Measurements from ENCODE around the gene KRT7.
"Not testable (repeated sequence)": the region's sequence is repeated elsewhere in the genome, so short reads cannot be mapped to it uniquely, and the experiment has no call there.

The KRT7 gene

DNA sequence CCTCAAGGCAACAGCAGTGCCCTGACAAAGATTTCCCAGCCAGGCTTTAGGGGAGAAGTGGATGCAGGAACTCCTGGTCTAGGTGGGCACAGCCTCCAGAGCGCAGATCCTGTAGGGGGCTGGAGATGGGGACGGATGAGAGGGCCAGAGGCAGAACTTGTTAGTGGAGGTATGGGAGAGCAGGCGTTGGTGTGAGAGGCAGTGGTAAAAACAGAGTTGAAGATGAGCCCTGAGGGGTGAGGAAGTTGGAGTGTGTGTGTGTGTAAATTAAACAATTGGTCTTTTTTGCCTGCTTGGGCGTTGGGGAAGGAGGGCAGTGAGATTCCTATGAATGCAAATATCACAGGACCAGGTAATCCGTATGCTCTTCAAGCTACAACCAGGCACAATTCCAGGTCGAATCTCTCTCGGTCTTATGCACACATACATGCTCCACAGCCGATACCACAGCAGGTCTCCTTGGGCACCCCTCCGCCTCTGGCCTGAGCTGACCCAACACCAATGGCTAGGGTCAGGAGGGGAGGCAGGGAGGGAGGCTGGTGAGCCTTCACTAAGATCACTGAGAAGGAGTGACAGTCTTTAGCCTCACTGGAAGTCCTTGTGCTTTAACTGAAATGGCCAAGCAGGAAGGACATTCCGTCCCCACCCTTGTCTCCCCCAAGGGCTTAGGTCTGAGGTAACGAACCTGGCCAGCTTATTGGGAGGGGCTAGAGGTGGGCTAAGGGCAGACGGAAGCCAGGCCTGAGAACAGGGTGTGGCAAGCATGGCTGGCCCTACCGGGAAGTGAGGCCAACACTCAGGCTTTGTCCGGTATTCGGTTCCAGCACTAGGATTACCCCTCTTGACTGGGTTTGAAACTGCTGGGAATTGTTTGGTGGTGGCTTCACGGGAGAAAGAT lies 1.5 kb upstream of the KRT7 start:
- DNase-seq: no peak

DNA sequence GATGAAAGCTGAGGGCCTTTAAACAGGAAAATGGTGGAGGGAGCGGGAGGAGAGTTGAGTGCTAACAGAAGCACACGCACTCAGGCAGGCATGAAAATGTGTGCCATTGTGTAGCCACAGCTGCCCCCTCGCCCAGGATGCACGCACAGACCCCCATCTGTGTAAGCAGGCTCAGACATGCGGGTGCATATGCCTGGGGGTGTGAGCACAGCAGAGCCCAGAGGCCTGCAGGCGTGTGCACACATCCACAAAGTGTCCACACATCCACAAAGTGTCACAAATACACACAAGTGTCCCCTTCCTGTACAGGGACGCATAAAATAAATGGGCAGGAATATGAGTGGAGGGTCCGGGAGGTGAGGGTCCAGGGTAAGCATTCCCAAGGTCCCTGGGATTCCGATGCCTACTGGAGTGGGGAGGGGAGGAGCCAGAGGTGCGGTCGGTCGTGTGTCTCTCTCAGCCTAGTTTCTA lies 805 bp upstream of the KRT7 start:
- DNase-seq: no peak

DNA sequence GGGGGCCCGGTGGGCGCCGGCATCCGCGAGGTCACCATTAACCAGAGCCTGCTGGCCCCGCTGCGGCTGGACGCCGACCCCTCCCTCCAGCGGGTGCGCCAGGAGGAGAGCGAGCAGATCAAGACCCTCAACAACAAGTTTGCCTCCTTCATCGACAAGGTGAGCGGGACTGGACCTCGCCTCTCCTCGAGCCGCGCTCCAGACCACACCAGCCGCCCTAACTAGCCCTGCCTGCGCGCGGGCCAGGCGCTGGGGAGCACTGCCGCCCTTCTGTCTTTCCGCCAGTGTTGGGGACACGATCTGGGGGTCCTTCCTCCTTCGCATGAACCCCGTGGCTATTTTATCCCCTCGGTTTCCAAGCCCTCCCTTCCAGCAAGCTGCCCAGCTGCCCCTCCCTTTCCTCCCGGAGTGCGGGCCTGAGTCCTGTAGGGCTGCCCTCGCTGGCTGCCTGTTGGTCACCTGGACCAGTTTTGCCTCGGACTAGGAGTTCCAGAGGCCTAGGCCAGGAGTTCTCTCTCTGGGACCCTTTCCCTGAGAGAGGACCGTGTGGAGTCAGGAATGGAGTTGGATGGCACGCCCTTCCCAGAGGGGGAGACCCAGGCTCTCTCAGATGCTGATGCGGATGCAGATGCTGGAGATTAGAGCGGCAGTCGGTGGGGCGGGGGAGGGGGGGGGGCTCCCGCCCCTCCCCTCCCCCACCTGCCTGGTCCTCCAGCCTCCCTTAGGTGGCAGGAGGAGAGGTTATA lies 592 bp downstream of the KRT7 start:
- no peak for DNase-seq

DNA sequence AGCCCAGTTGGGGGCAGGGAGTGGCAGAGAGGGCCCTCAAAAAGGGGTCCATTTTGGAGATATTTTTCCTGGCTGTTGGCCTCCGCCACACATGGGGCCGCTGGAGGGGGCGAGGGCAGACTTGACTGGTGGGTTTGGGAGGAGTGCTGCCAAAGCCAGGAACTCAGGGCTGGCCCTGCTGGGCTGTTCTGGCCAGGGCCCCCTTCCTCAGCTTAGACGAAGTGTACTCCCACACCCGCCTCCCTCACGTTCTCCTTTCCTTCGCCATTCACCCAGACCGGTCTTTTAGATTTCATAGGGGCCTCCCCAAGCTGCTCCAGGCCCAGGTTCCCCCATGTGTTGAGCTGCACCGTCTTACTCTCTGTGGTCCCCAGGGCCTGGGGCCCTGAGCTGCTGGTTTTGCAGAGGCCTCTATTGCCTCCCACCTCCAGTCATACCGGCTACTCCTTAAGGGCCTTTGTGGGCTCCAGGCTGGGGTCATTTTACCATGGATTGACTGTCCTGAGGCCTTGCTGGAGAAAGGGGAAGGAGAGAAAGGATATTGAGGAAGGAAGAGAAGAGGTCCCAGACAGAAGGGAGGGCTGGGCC lies 1.3 kb downstream of the KRT7 start:
- no peak for DNase-seq

DNA sequence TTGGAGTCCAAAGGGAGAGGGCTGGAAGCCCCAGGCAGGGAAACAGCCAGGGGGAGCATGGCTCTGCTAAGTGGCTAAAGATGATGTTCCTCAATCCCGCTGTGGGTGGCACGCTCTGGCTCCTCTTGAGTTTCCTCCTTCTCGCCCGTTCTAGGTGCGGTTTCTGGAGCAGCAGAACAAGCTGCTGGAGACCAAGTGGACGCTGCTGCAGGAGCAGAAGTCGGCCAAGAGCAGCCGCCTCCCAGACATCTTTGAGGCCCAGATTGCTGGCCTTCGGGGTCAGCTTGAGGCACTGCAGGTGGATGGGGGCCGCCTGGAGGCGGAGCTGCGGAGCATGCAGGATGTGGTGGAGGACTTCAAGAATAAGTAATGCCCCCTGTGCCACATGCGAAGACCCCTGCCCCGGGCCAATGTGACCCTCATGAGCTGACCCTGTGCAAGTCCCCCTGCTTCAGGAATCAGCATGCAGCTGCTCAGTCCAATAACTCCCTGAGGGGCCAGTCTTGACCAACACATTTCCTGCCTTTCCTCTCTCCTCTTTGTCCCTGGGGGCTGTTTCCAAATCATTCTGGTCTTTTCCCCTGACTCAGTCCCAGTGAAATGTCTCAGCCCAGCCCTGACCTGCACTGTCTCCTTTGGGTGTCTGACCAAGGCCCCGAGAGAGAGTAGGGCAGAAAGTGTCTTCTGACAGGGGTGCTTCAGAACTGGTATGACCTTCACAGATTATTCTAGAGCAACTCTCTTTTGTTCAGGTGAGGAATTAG lies 2.1 kb downstream of the KRT7 start:
- no peak for DNase-seq

DNA sequence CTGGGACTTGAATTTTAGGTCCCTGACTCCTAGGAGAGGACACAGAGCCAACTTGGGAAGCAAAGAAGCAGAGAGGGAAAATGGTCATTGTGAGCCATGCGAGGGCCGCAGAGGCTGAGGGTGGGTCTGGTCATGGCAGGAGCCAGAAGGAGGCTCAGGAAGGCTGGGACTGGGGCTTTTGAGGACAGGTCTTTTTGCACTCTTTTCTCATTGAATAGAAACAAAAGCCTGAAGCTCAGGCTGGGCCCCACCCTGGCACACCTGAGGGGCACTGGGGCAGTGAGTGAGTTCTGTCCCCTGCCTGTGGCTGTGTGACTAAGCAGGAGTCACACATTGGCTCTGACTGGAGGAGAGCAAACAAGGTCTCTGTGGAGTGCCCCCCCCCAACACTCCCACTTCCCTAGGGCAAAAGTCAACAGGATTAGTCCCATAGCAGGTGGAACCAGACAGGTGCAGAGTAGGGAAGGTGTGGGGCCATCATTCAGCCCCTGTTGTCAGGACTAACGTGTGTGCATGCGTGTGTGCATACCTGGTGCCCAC lies 2.8 kb downstream of the KRT7 start:
- DNase-seq: no peak

DNA sequence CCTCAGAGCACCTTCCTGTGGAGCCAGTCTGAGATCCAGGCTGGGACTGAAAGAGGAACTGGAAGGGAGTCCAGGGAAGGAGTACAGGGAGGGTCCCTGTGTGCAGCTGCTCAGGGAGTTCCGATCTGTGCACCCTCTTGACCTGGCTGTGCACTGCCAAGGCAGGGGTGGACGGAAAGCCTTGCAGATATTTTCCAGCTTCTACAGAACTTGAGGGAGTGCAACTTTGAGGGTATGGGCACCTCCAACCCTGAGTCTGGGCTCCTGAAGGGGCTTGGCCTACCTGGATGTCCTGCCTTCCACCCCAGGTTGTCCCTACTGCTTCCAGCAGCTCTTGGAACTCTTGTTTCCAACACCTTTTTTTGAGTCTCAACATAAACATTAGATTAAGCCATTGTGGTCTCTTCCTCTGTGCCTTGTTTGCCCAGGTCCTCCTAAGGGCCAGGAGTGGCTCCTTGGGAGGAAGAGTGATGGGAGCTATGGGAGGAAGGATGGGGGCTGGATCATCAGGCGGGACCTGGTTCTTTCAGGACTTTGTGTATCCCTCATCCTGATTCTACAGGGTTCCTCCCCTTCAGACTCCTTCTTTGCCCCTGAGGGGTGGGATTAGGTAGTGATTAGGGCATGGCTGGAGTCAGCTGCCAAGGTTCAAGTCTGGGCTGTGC lies 3.5 kb downstream of the KRT7 start:
- DNase-seq: no peak

DNA sequence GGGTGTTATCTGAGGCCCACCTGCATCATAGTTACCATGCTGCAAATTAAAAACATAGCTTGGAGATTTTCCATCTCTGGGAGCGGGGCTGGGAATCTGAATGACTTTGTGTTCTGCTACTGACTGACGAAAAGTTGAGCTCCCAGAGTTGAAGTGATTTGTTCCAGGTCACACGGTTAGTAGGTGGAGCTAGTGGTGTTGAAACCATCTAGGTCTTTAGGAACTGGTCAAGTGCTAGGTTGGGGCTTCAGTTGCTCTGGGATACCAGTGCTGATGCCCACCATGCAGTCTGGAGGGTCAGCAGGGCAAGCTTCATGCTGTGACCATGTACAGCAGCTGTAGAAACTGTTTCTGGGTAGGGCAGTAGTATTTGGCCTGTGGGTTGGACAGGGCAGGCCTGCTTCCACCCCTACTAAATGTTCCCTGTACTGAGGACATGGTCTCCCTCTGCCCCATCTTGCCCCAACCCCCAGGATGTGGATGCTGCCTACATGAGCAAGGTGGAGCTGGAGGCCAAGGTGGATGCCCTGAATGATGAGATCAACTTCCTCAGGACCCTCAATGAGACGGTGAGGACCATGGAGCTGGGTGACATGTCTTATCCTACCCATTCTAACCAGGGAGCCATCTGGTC lies 5.3 kb downstream of the KRT7 start:
- no peak for DNase-seq

DNA sequence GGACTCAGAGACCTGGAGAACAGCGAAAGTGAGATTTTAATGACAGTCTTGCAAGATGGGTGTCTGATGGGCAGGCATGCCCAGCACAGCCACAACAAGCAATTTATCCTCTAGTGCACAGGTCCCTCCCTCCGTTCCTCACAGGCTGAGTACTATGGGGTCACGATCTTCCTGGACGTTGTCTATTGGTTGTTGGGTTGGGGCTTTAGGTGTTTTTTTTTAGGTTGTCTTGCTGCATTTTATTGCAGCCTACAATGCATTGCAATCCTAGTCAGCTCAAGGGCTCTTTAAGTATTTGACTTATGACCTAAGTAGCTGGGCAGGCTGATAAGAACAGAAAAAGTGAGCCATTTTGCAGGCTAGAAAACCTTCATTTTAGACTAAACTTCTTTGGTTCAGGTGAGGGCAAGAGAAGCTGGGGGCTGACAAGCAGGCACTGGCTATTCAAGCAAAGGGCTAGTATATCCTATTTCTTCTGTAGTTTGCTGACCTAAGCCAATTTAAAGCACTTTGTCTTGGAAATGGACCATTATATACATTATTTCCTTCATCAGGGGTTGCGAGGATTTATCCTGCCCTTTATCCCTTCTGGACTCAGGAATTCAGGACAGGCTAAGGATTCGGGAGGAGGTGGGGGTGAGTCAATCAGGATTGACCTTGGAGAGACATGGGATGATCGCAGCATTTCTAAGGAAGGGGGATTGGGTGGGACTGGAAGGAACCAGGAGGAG lies 6.0 kb downstream of the KRT7 start:
- DNase-seq: no peak

DNA sequence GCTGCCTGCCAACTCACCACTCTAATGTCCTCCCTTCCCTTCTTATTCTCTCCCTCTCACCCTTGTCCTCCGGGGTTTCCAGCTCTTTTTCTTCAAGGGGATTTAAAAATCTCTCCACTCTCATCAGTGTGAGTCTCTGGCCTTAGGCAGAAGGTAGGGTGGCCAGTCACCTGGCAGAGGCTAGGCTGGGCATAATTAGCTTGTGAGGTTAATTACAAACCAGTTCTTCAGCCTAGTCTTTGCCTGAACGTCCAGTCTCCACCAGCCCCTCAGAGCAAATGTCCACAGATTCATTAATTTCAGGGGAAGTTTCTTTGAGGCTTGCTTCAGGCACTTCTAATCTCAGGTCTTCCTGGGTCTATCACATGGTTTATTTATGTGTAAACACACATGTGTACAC lies 6.7 kb downstream of the KRT7 start:
- no peak for DNase-seq

DNA sequence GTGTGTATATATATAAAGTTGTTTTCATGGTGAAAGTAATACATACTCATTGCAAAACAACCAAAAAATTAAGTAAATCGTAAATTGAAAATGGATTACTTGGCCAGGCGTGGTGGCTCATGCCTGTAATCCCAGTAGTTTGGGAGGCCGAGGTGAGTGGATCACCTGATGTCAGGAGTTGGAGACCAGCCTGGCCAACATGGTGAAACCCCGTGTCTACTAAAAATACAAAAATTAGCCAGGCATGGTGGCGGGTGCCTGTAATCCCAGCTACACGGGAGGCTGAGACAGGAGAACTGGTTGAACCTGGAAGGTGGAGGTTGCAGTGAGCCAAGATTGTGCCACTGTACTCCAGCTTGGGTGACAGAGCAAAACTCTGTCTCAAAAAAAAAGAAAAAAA lies 7.2 kb downstream of the KRT7 start:
- not testable (repeated sequence) for DNase-seq

DNA sequence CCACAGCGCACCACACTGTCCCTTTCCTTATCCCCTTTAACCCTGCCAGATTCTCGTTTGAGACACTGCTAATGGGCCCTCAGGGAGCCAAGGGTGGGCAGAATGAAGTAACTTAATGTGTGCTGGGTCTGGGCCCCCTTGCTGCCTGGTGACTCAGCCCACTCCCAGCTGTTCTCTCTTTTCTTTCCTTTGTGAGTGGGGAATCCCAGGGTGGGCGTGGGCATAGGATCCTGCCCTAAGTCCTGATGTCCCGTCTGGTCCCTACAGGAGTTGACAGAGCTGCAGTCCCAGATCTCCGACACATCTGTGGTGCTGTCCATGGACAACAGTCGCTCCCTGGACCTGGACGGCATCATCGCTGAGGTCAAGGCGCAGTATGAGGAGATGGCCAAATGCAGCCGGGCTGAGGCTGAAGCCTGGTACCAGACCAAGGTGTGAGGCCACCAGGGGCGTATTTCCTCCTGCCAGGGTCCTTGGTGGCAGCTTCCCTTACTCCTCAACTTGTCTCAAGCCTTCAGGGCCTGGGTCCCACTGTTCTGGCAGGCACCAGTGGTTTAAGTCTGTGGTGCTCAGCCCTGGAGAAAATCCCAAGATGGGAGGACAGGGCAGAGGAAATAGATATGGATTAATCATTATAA lies 8.3 kb downstream of the KRT7 start:
- DNase-seq: no peak

DNA sequence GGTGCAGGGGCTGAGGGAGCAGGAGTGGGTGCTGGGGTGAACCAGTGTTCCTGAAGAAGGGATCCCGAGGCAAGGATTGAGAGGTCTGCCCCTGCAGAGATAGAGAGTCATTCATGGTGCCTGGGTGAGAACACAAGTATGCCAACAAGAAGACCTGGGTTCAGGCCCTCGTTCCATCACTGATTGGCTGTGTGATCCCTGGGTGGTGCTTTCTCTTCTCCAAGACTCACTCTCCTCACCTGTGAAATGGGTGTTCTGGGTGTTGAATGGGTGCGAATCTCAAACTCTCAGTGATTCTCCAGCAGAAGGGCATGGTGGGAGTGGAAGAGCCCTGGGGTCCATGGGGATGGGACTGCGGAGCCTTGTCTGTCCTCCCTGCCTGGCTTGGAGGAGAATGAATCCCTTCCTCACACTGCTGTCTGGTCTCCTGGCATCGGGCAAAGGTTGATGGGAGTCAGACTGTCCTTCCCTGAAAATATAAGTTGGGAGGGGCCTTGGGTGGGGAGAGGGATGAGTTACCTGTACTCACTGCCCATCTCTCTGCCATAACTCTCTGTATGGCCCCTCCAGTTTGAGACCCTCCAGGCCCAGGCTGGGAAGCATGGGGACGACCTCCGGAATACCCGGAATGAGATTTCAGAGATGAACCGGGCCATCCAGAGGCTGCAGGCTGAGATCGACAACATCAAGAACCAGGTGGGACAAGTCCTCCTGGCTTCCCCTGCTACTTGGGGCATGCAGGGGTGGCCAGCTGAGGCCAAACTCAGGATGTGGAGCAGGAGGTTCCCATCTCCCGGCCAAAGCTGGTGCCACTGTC lies 9.6 kb downstream of the KRT7 start:
- DNase-seq: no peak

DNA sequence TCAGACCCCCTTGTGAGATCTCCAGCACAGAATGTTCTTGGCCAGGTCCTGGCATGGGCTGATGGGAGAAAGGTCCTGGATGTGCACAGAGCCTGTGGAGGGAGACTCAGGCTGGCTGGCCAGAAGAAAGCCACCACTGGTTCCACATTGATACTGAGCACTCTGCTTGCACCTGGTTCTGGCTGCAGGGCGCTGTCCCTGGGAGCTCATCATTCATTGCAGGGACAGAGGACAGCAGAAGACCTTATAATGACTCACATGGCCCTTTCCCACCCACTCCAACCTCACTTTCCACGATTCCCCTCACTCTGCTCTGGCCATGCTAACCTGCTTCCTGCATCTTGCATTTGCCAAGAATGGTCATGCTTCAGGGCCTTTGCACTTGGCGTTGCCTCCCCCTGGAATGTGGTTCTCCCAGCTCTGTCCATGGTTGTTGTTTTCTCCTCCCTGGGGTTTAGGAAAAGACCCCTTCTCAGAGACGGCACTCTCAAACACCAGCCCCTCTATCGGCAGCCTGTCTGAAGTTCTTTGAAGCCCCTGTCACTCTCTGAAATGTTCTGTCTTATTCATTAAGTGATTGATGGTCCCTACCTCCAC lies 10.3 kb downstream of the KRT7 start:
- DNase-seq: no peak

DNA sequence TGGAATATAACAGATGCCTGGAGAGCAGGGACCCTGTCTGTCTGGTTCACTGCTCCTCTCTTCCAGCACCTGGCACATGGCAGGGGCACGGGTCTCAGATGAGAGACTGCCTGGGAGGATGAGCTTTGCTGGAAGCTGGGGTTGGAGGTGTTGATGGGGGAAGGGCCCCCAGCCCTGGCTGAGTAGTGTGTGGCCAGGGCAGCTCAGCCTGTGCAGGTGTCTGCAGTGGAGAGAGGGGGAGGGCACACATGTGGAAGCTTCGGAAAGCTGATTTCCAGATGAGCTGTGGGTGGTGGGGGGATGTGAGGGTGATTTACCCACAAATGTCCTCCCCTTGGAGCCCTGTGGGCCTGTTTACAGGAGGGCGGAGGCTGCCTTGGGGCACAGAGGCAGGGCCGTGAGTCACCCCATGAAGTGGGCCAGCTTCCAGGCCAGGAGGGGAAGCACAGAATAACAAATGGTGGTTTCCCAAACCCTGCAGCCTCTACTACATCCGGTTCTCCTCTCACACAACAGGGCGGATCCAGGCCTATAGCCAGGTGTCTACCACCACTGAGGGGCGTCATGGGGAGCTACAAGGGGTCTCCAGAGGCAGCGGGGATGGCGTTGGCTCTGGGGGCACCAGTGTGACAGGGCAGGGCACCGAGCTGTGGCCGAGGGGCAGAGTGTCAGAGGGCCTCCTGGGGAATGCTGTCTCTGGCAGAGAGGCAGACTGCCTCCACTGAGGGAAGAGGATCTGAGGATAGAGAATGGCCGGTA lies 11.0 kb downstream of the KRT7 start:
- DNase-seq: no peak

DNA sequence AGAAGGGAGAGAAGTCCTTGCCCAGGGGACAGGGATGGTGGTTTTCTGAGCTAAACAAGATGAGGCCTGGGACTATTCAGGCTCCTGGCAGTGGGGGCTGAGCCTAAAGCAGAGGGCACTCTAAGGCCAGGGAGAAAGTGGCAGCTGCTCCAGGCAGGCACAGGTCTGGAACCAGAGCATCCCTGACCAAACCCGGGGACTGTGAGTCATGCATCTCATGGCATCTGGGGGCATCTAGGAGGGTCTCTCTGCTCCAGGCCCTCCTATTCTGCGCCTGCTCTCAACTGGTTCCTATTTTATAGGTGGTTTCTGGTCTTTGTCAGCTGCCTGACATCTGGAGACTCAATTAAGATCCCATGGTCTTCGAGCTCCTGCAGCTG lies 11.6 kb downstream of the KRT7 start:
- DNase-seq: no peak

DNA sequence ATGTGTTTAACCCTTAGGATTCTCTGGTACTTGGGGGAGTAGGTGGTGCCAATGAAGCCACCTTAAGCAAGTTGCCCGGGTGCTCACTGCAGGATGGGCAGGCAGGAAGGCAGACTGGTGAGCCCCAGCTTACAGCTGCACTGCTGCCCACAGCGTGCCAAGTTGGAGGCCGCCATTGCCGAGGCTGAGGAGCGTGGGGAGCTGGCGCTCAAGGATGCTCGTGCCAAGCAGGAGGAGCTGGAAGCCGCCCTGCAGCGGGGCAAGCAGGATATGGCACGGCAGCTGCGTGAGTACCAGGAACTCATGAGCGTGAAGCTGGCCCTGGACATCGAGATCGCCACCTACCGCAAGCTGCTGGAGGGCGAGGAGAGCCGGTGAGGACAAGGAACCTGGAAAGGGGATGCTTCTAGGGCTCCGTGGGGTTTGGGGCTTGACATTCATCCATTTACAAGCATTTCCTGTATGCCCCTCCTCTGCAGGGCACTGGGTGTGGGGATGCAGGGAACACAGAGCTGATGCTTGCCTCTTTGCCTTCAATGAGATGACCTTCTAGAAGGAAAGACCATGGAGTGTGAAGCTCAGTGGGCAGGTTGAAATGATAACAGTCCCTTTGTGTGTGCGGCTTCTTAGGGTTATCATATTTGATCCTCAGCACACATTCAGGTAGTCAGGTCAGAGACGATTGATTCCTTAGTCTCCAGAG lies 12.4 kb downstream of the KRT7 start:
- no peak for DNase-seq

Measured in hippocampal formation (tissue), 2 donors.